Inflammatory macrophage (primary cell): ENCODE measurements around the gene CACNG5.

Experiments
- DNase-seq, 2 donors: peaks; one replicate each; pipeline ENCODE4 v3.0.0-alpha.2; 2020 to 2022

The CACNG5 gene

DNA sequence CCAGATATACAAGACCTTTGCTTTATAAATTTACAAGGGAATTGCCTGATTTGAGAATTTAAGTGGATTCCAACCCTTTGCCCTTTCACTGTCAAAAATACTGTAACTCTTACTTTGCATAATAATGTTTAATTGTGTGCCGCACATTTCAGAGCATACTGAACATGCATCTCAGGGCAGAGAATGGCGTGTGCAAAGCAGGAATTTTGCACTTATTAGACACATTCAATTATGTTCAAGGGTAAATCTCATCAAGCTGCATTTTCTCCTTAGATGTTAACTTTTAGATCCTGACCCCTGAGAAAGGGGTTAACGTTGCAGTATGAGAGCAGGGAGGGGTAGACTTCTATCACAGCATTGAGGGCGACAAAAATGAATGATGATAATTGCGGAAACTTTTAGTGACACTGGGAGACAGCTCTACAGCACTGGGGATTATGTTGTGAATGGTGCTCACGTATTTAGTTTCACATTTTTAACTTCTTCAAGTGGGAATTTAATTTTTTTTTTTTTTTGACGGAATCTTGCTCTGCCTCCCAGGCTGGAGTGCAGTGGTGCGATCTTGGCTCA lies 75.0 kb downstream of the CACNG5 start:
- no peak for DNase-seq

DNA sequence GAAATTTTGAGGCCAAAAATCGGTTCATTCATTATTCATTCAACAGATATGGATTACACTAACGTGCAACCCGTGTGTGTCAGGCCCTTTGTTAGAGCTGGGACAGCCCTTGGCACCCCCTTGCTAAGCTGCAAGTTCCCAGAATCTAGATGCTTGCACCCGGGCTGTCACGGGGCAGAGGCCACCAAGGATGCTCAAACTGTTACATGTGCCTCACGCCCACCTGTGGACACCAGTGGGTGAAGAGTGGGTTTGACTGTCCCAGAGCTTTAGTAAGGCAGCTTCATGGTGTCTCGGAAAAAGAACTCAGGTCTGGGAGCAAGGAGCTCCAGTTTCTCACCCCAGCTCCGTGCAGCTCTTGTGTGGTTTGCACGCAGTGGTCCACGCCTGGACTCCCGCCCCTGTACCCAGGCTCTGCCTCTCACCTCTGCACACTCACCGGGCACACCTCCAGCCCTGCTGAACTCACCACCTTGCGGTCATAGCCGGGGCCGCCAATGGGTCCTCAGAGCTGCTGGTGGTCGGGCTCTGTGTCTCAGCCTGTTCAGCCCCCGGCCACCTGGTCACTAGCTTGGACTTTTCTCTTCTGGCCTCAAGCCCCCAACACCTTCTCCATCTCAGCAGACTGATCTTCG lies 75.9 kb downstream of the CACNG5 start:
- no peak for DNase-seq

DNA sequence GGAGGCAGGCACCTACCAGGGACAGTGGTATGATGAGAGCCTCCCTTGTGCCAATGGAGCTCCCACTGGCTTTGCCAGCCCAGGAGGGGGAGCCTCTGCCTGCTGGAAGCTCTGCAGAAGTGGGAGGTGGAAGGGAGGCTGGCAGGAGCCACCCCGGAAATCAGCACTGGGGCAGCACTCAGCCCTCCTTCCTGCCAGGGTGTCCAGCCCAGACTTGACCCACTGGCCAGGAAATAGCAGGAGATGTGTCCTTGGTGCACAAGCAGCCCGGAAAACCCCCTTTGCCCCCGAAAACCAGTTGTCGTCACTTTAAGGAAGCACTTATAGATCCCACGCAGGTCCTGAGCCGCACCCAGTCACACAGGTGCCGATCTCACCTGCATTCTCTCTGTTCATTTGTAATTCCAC lies 80.3 kb downstream of the CACNG5 start:
- peak in 1 of 2 donors; percentile 31 for DNase-seq

DNA sequence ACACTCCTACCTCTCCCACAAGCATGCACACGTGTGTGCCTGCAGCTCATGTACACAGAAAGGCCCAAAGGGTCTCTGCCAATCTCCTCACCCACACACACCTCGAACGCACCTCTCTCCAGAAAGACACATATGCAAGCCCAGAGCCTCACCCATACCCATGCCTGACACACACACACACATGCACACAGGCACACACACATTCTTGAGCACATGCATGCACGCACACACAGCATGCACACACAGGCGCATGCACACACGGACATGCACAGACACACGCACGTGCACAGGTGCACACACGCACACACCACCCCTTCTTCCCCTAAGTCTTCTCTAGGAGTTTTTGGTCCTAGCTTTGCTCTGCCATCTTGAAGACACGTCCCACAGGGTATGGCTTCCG lies 80.9 kb downstream of the CACNG5 start:
- no peak for DNase-seq

DNA sequence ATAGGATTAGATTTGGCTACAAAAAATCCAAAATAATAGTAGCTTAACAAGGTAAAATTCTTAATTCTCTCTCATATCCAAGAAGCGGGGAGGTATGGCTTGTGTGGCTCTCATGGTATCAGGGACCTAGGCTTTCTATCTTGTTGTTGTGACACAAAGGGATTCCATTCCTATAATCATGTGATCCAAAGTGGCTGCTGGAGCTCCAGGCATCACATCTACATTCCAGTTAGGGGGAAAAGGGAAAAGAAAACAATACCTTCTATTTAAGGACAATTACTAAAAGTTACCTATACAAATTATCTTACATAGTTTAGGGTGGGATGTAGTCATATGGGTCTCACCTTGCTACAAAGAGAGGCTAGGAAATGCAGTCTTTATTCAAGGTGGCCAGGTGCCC lies 82.0 kb downstream of the CACNG5 start:
- DNase-seq = no peak

DNA sequence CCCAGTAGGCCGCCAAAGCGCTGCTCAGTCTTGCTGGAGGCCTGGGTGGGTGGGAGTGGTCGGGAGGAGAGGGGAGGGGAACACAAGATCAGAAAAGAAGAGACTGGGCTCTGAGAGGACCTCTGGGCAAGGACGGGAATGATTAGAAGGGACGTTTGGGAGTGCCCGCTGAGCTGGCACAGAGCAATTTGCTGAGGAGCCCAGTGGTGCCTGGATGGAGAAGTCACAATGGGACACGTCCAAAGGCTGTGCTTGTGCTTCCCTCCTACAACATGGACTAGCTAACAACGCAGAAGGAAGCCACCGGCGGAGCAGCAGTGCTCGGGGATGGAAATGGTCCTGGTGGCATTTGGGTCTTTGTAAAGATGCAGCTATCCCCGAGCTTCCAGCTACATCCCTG lies 84.0 kb downstream of the CACNG5 start:
- no peak for DNase-seq

DNA sequence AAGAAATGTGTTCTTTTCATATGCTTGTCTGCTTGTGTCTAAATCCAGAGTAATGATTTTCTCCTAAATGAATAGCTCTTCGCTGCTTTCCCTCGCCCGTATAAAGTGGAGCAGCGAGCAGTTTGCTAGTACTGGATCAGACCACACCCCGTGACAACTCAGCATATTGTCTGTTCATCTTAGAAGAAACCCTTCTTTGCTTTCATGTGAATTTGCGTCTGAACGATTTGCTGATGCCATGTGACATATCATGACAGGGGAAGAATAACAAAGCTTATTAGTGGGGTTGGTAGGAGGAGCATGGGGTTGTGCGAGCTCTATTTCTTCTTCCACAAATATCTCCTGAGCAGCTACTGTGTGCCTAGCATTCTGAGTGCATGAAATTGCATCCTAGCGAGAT lies 85.5 kb downstream of the CACNG5 start:
- DNase-seq = no peak

DNA sequence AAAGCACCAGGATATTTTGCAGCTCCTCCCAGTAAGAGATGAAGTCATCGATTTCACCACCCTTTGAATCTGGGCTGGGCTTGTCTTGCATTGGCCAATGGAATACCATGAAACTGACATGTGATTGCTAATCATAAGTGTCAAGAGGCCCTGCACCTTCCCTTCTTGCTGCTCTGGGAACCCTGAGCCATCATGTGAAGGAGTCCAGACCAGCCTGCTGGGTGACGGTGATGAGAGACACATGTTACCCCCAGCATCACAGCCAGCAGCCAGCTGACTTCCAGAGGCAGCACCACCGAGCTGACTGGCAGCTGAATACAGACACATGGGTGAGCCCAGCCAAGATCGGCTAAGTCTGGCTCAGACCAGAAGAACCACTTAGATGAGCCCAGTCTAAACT lies 86.0 kb downstream of the CACNG5 start:
- DNase-seq = no peak

DNA sequence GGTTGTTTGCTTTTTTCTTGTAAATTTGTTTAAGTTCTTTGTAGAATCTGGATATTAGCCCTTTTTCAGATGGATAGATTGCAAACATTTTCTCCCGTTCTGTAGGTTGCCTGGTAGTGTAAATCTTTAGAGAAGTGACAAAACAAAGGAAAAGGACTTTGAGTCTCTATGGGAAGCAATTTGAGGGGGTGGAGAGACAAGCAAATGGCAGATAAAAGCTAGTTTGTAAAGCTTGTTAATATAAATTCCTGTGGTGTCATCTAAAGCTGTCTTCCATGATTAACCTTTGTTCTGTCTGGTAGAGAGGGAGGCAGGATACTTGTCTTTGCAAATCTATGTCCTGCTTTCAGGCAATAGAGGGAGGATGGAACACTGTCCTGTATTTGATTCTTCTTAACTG lies 89.0 kb downstream of the CACNG5 start:
- DNase-seq = no peak

DNA sequence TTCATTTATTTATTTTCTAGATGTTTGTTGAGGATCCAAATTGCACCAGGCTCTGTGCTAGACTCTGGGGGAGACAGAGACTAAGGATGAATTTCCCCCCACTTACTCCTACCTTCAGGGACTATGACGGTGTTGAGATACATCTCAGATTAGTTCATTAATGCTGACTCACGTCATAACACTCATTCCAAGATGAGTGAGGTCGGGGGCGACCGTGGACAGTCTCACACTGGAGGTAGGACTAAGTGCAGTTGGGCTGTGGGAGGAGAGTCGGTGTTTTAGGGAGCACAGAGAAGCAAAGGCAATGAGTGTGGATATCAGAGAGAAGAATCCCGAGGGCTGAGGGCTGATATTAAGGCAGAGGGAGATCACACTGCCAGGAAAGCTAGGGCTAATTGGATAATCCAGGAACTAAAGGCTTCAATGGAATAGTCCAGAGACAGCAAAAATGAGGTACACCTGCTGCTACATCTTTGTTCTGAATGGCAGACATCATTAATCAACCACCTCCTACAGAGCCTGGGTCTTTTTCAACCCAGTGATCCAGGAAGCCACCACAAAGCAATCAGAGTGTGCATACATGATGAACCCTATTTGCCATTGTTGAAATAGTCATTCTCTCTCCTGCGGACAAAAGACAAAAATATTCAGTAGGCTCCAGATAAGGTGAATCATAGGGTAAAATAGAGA lies 91.0 kb downstream of the CACNG5 start:
- no peak for DNase-seq

DNA sequence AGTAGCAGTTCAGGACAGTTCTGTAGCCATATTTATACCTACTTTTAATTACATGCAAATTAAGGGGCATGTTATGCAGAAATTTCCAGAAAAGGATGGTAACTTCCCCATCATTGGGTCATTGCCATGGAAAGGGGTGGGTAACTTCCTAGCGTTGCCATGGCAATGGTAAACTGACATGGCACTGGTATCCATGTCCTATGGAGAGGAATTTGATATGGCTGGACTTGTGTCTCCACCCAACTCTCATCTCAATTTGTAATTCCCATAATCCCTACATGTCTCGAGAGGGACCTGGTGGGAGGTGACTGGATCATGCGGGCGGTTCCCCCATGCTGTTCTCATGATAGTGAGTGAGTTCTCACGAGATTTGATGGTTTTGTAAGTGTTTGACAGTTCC lies 94.0 kb downstream of the CACNG5 start:
- no peak for DNase-seq

DNA sequence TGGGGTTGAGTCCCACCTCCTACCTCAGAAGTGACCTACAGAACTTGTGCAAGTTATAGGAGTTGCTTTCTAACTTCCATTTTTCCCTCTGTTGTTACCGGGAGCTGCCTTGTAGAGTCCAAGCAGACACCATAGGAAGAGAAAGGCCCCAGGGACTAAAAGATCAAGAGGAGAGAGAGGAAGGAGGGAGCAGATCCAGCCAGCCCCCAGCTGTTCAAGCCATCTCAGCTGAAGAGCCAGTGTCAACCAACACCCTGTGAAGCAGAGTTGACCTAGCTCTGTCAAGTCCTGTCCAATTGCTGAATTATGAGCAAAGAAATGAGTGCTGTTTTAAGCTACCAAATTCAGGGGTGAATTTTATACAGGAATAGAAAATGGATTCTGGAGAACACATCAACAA lies 94.7 kb downstream of the CACNG5 start:
- DNase-seq = no peak

DNA sequence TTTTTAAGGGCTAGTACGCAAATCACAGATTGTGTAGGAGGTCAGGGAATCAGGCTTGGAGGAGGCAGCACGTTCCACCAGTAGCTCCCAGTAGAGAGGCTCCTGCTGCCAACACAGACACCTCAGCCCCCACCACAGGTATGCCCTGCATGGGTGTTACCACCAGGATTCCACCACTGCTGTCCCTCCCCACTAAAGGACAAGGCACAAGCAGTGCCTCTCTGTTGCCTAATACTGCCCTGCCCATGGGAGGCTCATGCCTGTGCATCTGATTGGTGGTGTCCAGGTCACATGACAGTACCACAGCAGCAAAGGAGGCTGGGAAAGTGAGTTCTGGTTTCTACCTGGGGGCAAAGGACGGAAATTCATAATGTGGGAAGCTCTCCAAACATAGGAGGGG lies 96.0 kb downstream of the CACNG5 start:
- no peak for DNase-seq

DNA sequence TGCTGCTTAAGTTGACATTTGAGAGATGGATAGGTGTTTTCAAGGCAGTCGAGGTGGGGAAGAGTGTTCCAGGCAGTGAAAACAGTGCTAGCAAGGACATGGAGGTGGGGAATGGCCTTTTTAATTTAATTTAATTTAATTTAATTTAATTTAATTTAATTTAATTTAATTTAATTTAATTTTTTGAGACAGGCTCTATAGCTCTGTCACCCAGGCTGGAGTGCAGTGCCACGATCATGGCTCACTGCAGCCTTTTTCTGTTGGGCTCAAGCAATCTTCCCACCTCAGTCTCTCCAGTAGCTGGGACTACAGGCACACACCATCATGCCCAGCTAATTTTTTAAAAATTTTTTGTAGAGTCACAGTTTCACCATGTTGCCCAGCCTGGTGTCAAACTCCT lies 97.4 kb downstream of the CACNG5 start:
- no peak for DNase-seq

DNA sequence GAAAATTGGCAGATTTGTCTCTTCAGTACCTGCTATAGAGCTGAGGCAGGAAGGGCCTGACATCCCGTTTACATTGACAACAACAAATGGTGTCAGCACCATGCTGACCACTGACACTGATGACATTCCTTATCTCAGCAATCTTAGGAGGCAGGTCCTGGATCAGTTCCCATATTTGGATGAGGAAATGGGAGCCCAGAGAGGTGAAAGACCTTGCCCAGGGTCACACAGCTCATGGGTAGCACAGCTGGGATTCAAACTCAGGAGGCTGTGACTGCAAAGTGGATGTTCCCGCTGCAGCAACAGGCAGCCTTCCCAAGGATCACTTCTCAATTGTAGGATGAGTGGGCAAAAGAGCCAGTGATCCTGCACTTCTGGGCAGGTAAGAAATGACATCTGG lies 99.1 kb downstream of the CACNG5 start:
- DNase-seq = no peak
